Astrocyte of the cerebellum (primary cell): ENCODE results near the gene GLRX5.

Experiments used
- DNase-seq: peaks from one replicate; pipeline ENCODE4 v3.0.0-alpha.2; 2011; ENCODE audit warnings: low read depth
- H3K4me3 ChIP-seq: 2 replicates; pipeline ENCODE4 v1.5.1; 2011; ENCODE audit warnings: mild to moderate bottlenecking, low read depth, low read length, moderate library complexity
- CTCF ChIP-seq: IDR thresholded peaks from 2 replicates; pipeline ENCODE4 v1.5.1; 2012; ENCODE audit warnings: low read length, low read depth, moderate library complexity, mild to moderate bottlenecking; ENCODE audit errors: missing control alignments
- in situ Hi-C: cut with HindIII; loops from 2 replicates; pipeline ENCODE4 v1.10.0; 2017; ENCODE audit warnings: low sequenced_read_pairs

Gene GLRX5

GRCh38 chr14:95526483-95527386, 8.1 kb upstream of the GLRX5 start:
- no peak overlapping the region for H3K4me3 ChIP-seq
- no peak for TF ChIP-seq CTCF
- no peak for DNase-seq
- in situ Hi-C loops, result no loop called here

GRCh38 chr14:95527387-95528002, 7.4 kb upstream of the GLRX5 start:
- DNase-seq, result no peak
- H3K4me3 ChIP-seq, result no peak overlapping the region
- TF ChIP-seq CTCF, result peak; percentile 77
- in situ Hi-C loops, result no loop called here

DNA sequence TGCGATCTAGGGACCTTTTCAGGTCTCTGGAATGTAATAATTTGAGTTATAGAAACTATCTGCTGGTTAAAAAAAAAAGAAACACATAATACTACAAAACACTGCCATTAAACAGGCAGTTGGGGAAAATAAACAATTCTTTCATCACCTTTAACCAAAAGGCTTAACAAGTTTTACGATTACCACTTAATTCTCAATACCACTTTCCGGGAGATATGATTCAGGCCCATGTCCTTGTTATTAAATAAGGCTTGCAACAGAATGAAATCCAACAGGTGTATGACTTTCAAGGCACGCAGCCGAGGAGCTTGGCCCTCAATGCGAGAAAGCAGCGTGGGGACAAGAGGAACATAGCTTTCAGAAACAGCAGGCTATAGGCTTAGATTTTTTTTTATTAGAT, 5.6 kb upstream of the GLRX5 start:
- no peak for TF ChIP-seq CTCF
- in situ Hi-C loops, result no loop called here
- H3K4me3 ChIP-seq, result no peak overlapping the region
- DNase-seq, result no peak

GRCh38 chr14:95530473-95531276, 4.2 kb upstream of the GLRX5 start:
- H3K4me3 ChIP-seq, result no peak overlapping the region
- no peak for TF ChIP-seq CTCF
- in situ Hi-C loops, result loop anchor here (5.0 kb wide), 1 partner anchor 68 kb away; no protein-coding TSS in a partner anchor
- no peak for DNase-seq

DNA sequence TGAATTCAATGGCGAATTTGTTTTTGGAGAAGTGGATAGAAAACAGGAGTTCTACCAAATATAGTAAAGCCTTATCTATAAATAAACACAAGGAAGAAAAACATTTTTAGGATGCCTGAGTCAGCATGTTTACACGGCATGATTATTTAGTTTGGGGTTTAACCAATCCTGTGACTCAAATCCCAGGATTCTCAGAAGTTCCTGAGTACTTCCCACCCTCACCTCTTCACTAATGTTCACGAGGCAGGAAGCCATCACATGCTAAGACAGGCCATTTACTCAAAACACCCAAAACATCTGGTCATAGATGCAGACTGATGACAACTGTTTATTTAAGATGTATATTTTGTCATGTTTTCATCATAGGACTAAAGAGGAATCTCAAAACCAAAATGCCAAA, 3.4 kb upstream of the GLRX5 start:
- no peak for TF ChIP-seq CTCF
- peak; percentile 40 for DNase-seq
- H3K4me3 ChIP-seq, result no peak overlapping the region
- in situ Hi-C loops, result loop anchor here (5.0 kb wide), 1 partner anchor 69 kb away; no protein-coding TSS in a partner anchor

DNA sequence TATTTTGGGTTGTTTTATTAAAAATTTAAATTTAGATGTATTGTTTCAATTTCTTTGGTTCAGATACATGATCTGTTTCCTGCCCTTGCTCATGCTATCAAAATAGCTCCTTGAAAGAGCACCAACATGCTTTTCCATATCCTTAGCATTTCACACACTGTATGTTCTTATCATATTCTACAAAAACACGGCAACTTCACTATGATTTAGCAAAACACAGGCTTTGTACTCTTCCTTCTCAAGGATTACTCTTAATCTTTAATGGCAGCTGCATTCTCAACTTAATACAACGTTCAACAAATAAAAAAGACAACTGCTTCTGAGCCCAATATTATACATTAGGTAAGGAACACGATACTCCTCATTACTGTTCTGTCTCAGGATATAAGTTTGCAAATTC, 2.9 kb upstream of the GLRX5 start:
- no peak for DNase-seq
- in situ Hi-C loops, result loop anchor here (5.0 kb wide), 1 partner anchor 70 kb away; no protein-coding TSS in a partner anchor
- no peak overlapping the region for H3K4me3 ChIP-seq
- no peak for TF ChIP-seq CTCF
